Panc1 (cell line): ENCODE measurements around the gene ZBTB14. TPM values are rescaled to one million over a fixed set of nuclear protein-coding genes. Genes with fewer than 3 reads are reported as not detected.
A peak's percentile ranks its signal among the peaks of the same experiment; 100 is the strongest.

Experiments
- ATAC-seq: fragments of 200-7000 bp; cut with Tn5 transposase; 2 replicates; pipeline ENCODE4 v1.9.1; 2020; ENCODE audit warnings: mild to moderate bottlenecking, moderate library complexity
- BruUV-seq: library from RNA; stranded (reverse); fragments of 400-500 nt; replicated peaks from 2 replicates; lab custom pipeline; 2021; lab: Mats Ljungman, UMichigan
- CTCF ChIA-PET: fragments of 300-600 bp; sonication (Branson Sonifier 250); formaldehyde crosslinking; loops from one replicate; lab custom pipeline; 2022; ENCODE audit warnings: antibody characterized with exemption; lab: Charles Lee
- POLR2A ChIA-PET: fragments of 300-600 bp; sonication (Branson Sonifier 250); formaldehyde crosslinking; loops from one replicate; lab custom pipeline; 2022; ENCODE audit warnings: antibody characterized with exemption; lab: Charles Lee
- DNase-seq: peaks from one replicate; pipeline ENCODE4 v3.0.0-alpha.2; 2010; ENCODE audit warnings: low read depth, low spot score
- H3K27ac ChIP-seq: 2 replicates; pipeline ENCODE4 v1.5.1; 2011; ENCODE audit warnings: mild to moderate bottlenecking, low read length, inconsistent platforms
- H3K27me3 ChIP-seq: fragments of 200-500 bp; sonication (Bioruptor generic); 2 replicates; pipeline ENCODE4 v1.6.0; 2014; ENCODE audit warnings: low read length, inconsistent platforms; ENCODE audit not compliant: control insufficient read depth, insufficient read depth
- H3K36me3 ChIP-seq: fragments of 200-500 bp; sonication (Bioruptor generic); 2 replicates; pipeline ENCODE4 v1.5.1; 2014; ENCODE audit warnings: inconsistent platforms, mild to moderate bottlenecking, low read length, moderate library complexity; ENCODE audit not compliant: control insufficient read depth, insufficient read depth
- H3K4me1 ChIP-seq: 2 replicates; pipeline ENCODE4 v1.5.1; 2011; ENCODE audit warnings: inconsistent platforms, mild to moderate bottlenecking, low read length, moderate library complexity; ENCODE audit not compliant: control insufficient read depth, insufficient read depth
- H3K4me3 ChIP-seq, 2 experiments: 2 replicates each; pipeline ENCODE4 v1.5.1; 2011 to 2012; ENCODE audit warnings: low read depth in 2 of 2, low read length in 2 of 2, mild to moderate bottlenecking in 2 of 2, inconsistent platforms in 1 of 2, moderate library complexity in 1 of 2
- H3K9me3 ChIP-seq: fragments of 200-500 bp; sonication (Bioruptor generic); 2 replicates; pipeline ENCODE4 v1.5.1; 2014; ENCODE audit warnings: low read depth, mild to moderate bottlenecking, inconsistent platforms, low read length, moderate library complexity; ENCODE audit not compliant: control insufficient read depth, insufficient read depth
- POLR2AphosphoS5 ChIP-seq: IDR thresholded peaks from 2 replicates; pipeline ENCODE4 v1.6.1; 2012; ENCODE audit warnings: mild to moderate bottlenecking, low read depth, low read length, moderate library complexity
- SIN3A ChIP-seq: IDR thresholded peaks from 2 replicates; pipeline ENCODE4 v1.6.1; 2012; ENCODE audit warnings: low read depth, mild to moderate bottlenecking, low read length, moderate library complexity, borderline replicate concordance; ENCODE audit not compliant: insufficient read depth
- TCF7L2 ChIP-seq: IDR thresholded peaks from 2 replicates; pipeline ENCODE4 v1.6.1; 2011; ENCODE audit warnings: mild to moderate bottlenecking, low read depth, low read length, inconsistent platforms
- in situ Hi-C: cut with HindIII; loops from 2 replicates; pipeline ENCODE4 v1.10.0; 2016; ENCODE audit warnings: low sequenced_read_pairs, low pct_unique_long_range_greater_than_20kb
- intact Hi-C: fragments of 100-400 bp; cut with micrococcal nuclease; formaldehyde crosslinking; loops from one replicate; pipeline ENCODE4 v1.10.0; 2022; ENCODE audit not compliant: unreplicated experiment
- total RNA-seq: library from RNA; stranded (reverse); gene quantifications from one replicate; pipeline ENCODE4 v1.2.1, GENCODE V29; 2021; ENCODE audit not compliant: unreplicated experiment
- TF ChIP-seq, protein P1 (sequence below): fragments of 450-650 bp; IDR thresholded peaks from 2 replicates; pipeline ENCODE4 v1.5.1; 2017; ENCODE audit warnings: mild to moderate bottlenecking
- TF ChIP-seq, protein P2 (sequence below), 2 experiments: IDR thresholded peaks; 2 replicates each; pipeline ENCODE4 v1.6.1; 2011 to 2012; ENCODE audit warnings: low read depth in 2 of 2, control low read depth in 1 of 2, low read length in 1 of 2, mild to moderate bottlenecking in 1 of 2, moderate library complexity in 1 of 2; ENCODE audit not compliant: insufficient read depth in 1 of 2

The ZBTB14 gene
- total RNA-seq, 1 experiment from 2014 or later: 12.6 TPM

DNA sequence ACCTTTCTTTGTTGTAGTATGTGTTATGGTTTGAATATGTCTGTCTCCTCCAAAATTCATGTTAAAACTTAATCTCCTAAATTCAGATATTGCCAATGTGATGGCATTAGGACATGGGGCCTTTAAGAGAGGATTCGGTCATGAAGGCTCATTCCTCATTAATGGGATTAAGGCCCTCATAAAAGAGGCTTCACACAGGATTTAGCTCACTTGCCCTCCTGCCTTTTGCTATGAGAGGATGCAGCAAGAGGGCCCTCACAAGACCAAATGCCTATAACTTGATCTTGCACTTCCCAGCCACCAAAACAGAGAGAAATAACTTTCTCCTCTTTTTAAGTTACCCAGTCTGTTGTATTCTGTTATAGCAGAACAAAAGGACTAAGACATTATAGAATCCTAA lies 19.7 kb downstream of the ZBTB14 start:
- Histone ChIP-seq H3K27me3 (no peaks in the 10 kb centered on the region), H3K27ac (no peak overlapping the region), H3K9me3 (no peaks in the 10 kb centered on the region), H3K36me3 (no peaks in the 10 kb centered on the region), H3K4me1 (no peaks in the 10 kb centered on the region), H3K4me3 (no peak overlapping the region)
- no peak for DNase-seq
- POLR2A ChIA-PET: no interaction called here
- intact Hi-C loops: no loop called here
- BruUV-seq: no TSS peak
- TF ChIP-seq, protein P1, sequence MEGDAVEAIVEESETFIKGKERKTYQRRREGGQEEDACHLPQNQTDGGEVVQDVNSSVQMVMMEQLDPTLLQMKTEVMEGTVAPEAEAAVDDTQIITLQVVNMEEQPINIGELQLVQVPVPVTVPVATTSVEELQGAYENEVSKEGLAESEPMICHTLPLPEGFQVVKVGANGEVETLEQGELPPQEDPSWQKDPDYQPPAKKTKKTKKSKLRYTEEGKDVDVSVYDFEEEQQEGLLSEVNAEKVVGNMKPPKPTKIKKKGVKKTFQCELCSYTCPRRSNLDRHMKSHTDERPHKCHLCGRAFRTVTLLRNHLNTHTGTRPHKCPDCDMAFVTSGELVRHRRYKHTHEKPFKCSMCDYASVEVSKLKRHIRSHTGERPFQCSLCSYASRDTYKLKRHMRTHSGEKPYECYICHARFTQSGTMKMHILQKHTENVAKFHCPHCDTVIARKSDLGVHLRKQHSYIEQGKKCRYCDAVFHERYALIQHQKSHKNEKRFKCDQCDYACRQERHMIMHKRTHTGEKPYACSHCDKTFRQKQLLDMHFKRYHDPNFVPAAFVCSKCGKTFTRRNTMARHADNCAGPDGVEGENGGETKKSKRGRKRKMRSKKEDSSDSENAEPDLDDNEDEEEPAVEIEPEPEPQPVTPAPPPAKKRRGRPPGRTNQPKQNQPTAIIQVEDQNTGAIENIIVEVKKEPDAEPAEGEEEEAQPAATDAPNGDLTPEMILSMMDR: no peak
- TF ChIP-seq SIN3A (no peak), POLR2AphosphoS5 (no peak), TCF7L2 (no peak)
- TF ChIP-seq, protein P2, sequence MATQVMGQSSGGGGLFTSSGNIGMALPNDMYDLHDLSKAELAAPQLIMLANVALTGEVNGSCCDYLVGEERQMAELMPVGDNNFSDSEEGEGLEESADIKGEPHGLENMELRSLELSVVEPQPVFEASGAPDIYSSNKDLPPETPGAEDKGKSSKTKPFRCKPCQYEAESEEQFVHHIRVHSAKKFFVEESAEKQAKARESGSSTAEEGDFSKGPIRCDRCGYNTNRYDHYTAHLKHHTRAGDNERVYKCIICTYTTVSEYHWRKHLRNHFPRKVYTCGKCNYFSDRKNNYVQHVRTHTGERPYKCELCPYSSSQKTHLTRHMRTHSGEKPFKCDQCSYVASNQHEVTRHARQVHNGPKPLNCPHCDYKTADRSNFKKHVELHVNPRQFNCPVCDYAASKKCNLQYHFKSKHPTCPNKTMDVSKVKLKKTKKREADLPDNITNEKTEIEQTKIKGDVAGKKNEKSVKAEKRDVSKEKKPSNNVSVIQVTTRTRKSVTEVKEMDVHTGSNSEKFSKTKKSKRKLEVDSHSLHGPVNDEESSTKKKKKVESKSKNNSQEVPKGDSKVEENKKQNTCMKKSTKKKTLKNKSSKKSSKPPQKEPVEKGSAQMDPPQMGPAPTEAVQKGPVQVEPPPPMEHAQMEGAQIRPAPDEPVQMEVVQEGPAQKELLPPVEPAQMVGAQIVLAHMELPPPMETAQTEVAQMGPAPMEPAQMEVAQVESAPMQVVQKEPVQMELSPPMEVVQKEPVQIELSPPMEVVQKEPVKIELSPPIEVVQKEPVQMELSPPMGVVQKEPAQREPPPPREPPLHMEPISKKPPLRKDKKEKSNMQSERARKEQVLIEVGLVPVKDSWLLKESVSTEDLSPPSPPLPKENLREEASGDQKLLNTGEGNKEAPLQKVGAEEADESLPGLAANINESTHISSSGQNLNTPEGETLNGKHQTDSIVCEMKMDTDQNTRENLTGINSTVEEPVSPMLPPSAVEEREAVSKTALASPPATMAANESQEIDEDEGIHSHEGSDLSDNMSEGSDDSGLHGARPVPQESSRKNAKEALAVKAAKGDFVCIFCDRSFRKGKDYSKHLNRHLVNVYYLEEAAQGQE (IDR thresholded peaks at IDR 0.05; ENCODE audit: insufficient read depth in 1 of 2, low read depth in 2 of 2, low read length in 1 of 2): no peak
- no peak for ATAC-seq
- in situ Hi-C loops: no loop called here
- CTCF ChIA-PET: no interaction called here

- no peak overlapping the region for H3K27ac ChIP-seq
- in situ Hi-C loops: no loop called here
- H3K27me3 ChIP-seq: no peaks in the 10 kb centered on the region
- ChIA-PET POLR2A (no interaction called here), CTCF (no interaction called here)
- ATAC-seq (no peak), DNase-seq (no peak)
- TF ChIP-seq SIN3A: no peak
- TF ChIP-seq, protein P2 (IDR thresholded peaks at IDR 0.05; ENCODE audit: insufficient read depth in 1 of 2, low read depth in 2 of 2, low read length in 1 of 2): peak in 1 of 2 experiments; percentile 59; a peak in 2 of 4 replicates
- no peaks in the 10 kb centered on the region for H3K36me3 ChIP-seq
- BruUV-seq: no TSS peak
- no peaks in the 10 kb centered on the region for H3K4me1 ChIP-seq
- H3K9me3 ChIP-seq: no peaks in the 10 kb centered on the region
- H3K4me3 ChIP-seq: no peak overlapping the region
- intact Hi-C loops: no loop called here
These were observed 26.7 kb downstream of the ZBTB14 start for GRCh38 chr18:5268874-5269273.
